Ishikawa (cell line): ENCODE results near the gene VTI1A.

Source experiments
- CEBPB ChIP-seq: IDR thresholded peaks from 2 replicates; pipeline ENCODE4 v1.6.1; 2012
- CREB1 ChIP-seq: IDR thresholded peaks from 2 replicates; pipeline ENCODE4 v1.6.1; 2012; ENCODE audit warnings: low read depth
- EGR1 ChIP-seq: IDR thresholded peaks from 2 replicates; pipeline ENCODE4 v1.6.1; 2012
- EP300 ChIP-seq: IDR thresholded peaks from 2 replicates; pipeline ENCODE4 v1.6.1; 2012; ENCODE audit warnings: borderline replicate concordance
- FOXM1 ChIP-seq: IDR thresholded peaks from 2 replicates; pipeline ENCODE4 v1.6.1; 2012; ENCODE audit warnings: low read depth, borderline replicate concordance
- NFIC ChIP-seq: IDR thresholded peaks from 2 replicates; pipeline ENCODE4 v1.6.1; 2012
- RAD21 ChIP-seq: IDR thresholded peaks from 2 replicates; pipeline ENCODE4 v1.6.1; 2012; ENCODE audit warnings: low read depth
- TAF1 ChIP-seq: IDR thresholded peaks from 2 replicates; pipeline ENCODE4 v1.6.1; 2012; ENCODE audit warnings: low read depth, mild to moderate bottlenecking
- TCF12 ChIP-seq: IDR thresholded peaks from 2 replicates; pipeline ENCODE4 v1.6.1; 2012; ENCODE audit warnings: low read depth
- TEAD4 ChIP-seq: IDR thresholded peaks from 2 replicates; pipeline ENCODE4 v1.6.1; 2012
- YY1 ChIP-seq: IDR thresholded peaks from 2 replicates; pipeline ENCODE4 v1.6.1; 2012; ENCODE audit warnings: low read depth
- ZBTB7A ChIP-seq: IDR thresholded peaks from 2 replicates; pipeline ENCODE4 v1.6.1; 2012; ENCODE audit warnings: low read depth
- TF ChIP-seq, protein P1 (sequence below): IDR thresholded peaks from 2 replicates; pipeline ENCODE4 v1.6.1; 2012; ENCODE audit warnings: low read depth, mild to moderate bottlenecking
- TF ChIP-seq, protein P2 (sequence below): IDR thresholded peaks from 2 replicates; pipeline ENCODE4 v1.6.1; 2012
- TF ChIP-seq, protein P3 (sequence below): IDR thresholded peaks from 2 replicates; pipeline ENCODE4 v1.6.1; 2012

Gene VTI1A

DNA sequence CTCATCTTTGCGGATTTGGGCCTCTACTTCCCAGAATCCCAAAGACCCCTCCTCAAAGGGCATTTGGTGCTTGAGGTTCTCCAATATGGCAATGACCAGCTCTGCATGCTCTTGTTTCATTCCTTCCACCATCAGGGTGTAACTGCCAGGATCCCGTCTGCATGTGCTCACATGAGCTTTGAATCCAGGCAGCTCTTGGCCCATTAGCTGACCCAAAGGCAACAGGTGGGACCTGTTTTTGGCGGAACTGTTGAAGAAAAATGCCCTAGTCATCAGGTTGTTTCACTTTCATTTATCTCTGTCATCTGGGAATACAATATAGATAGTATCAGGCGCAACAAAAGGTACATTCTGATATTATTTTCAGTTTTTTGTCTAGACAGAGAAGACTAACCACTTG lies 343.9 kb downstream of the VTI1A start:
- TF ChIP-seq NFIC, result no peak
- no peak for TF ChIP-seq YY1
- no peak for TF ChIP-seq EP300
- TF ChIP-seq, protein P1, sequence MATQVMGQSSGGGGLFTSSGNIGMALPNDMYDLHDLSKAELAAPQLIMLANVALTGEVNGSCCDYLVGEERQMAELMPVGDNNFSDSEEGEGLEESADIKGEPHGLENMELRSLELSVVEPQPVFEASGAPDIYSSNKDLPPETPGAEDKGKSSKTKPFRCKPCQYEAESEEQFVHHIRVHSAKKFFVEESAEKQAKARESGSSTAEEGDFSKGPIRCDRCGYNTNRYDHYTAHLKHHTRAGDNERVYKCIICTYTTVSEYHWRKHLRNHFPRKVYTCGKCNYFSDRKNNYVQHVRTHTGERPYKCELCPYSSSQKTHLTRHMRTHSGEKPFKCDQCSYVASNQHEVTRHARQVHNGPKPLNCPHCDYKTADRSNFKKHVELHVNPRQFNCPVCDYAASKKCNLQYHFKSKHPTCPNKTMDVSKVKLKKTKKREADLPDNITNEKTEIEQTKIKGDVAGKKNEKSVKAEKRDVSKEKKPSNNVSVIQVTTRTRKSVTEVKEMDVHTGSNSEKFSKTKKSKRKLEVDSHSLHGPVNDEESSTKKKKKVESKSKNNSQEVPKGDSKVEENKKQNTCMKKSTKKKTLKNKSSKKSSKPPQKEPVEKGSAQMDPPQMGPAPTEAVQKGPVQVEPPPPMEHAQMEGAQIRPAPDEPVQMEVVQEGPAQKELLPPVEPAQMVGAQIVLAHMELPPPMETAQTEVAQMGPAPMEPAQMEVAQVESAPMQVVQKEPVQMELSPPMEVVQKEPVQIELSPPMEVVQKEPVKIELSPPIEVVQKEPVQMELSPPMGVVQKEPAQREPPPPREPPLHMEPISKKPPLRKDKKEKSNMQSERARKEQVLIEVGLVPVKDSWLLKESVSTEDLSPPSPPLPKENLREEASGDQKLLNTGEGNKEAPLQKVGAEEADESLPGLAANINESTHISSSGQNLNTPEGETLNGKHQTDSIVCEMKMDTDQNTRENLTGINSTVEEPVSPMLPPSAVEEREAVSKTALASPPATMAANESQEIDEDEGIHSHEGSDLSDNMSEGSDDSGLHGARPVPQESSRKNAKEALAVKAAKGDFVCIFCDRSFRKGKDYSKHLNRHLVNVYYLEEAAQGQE, result no peak
- no peak for TF ChIP-seq TEAD4
- TF ChIP-seq, protein P2, sequence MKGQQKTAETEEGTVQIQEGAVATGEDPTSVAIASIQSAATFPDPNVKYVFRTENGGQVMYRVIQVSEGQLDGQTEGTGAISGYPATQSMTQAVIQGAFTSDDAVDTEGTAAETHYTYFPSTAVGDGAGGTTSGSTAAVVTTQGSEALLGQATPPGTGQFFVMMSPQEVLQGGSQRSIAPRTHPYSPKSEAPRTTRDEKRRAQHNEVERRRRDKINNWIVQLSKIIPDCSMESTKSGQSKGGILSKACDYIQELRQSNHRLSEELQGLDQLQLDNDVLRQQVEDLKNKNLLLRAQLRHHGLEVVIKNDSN, result no peak
- no peak for TF ChIP-seq CEBPB
- TF ChIP-seq RAD21, result no peak
- TF ChIP-seq CREB1, result no peak
- no peak for TF ChIP-seq TCF12
- TF ChIP-seq ZBTB7A, result no peak
- TF ChIP-seq, protein P3, sequence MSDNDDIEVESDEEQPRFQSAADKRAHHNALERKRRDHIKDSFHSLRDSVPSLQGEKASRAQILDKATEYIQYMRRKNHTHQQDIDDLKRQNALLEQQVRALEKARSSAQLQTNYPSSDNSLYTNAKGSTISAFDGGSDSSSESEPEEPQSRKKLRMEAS, result no peak
- no peak for TF ChIP-seq EGR1
- no peak for TF ChIP-seq FOXM1
- TF ChIP-seq TAF1, result no peak

DNA sequence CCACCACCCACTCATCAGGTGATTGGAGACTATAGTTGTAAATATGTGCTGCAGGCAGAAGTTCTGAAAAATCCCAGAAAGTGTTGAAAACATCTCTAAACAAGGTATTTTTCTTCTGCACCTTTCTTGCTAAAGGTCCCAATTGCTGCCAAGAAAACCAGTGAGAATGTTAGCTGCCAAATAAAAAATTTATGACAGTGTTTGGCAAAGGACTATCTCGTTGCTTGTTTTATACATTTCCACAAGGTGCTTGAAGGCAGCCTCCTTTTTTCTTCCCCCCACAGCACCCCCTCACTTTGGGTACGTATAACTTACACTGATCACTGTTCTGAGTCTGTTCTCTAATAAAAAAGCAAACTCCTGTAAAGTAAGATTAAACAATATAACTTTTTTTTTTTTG lies 344.4 kb downstream of the VTI1A start:
- TF ChIP-seq EGR1 (no peak), YY1 (no peak), RAD21 (no peak), CREB1 (no peak), CEBPB (no peak), TAF1 (no peak), TCF12 (no peak), EP300 (no peak)
- TF ChIP-seq, protein P3, result no peak

DNA sequence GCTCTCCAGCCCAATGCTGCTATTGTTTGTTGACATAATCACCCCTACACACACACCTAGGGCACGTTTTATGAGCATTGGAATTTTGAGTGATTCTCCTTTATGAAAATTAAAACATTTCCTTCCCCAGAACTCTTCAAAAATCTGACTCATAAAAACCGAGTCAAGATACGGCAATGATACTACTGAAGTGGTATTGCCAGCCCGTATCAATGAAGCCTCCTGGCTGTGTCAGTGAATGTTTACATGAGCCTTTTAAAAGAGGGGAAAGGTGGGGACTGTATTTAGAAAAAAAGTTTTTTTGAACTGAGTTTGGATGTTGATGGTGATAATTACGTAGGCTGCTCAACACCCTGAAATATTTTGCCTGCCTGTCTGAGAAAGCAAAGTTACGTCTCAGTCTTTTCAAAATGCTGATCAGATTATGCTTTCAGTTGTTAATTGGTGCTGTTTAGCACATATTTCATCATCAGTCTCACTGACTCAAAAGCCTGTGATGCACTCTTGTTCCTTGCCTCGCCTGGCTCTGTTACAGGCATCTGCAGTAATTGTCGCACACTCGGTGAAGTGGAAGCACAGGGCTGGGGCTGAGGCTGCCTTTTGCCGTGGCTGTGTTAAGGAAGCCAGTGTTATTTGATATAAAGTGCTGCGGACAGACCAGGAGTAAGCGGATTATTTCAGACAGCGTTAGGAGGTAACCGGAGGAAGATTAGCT lies 345.6 kb downstream of the VTI1A start:
- TF ChIP-seq YY1 (no peak), TAF1 (no peak), TCF12 (no peak), CREB1 (no peak), RAD21 (no peak), TEAD4 (no peak), EGR1 (no peak)
- TF ChIP-seq, protein P3, result no peak
- TF ChIP-seq, protein P2, result no peak

DNA sequence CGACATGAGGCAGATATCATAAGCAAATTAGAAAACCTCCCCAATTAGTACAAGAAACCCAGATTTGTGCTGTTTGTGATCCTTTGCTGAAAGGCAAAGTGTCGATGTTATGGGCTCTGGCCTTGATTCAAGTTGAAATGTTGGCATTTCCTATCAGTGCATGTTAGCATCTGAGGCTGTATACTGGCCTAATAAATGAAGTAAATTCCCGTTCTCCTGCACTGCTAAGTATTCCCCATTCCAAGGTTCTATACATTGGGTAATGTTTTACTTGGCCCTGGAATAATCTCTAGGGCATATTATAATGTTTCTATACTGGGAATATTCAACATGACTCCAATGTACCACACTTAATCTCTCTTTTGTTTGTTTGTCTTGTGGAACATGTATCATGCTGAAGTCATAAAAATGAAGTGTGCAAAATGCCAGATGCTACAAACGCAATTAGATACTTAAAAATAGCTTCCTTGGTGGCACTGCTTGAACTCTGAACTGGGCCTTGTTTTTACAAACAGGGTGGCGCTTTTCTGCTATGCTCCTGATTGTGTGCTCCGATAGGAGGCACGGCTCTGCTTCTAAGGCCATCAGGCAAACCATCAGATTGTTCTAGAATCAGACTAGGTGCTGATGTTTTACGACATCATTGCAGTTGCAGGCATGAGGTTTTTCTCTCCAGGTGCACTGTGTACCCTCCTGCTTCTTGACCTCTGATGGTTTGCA lies 346.3 kb downstream of the VTI1A start:
- no peak for TF ChIP-seq TCF12
- no peak for TF ChIP-seq RAD21
- TF ChIP-seq ZBTB7A, result no peak
- TF ChIP-seq TEAD4, result no peak
- TF ChIP-seq, protein P3, result no peak
- no peak for TF ChIP-seq CREB1
- no peak for TF ChIP-seq EGR1
- no peak for TF ChIP-seq YY1
- no peak for TF ChIP-seq NFIC
- TF ChIP-seq, protein P1, result no peak
- TF ChIP-seq TAF1, result no peak
- TF ChIP-seq FOXM1, result no peak
- TF ChIP-seq, protein P2, result no peak
- TF ChIP-seq CEBPB, result no peak
- no peak for TF ChIP-seq EP300
